Measurements from ENCODE around the gene UNC119B. TPM values are rescaled to one million over a fixed set of nuclear protein-coding genes. Genes with fewer than 3 reads are reported as not detected.

Gene UNC119B
- total RNA-seq, 4 donors from 2014 or later: 19.6 to 38.1 (median 21.8) TPM

- no peak for TF ChIP-seq CTCF (IDR thresholded peaks at IDR 0.05)
- no peak for ATAC-seq (ENCODE audit: low FRiP score)
- no peak for DNase-seq (ENCODE audit: low spot score)
Measured at GRCh38 chr12:120735181-120735580, 24.9 kb downstream of the UNC119B start.

GRCh38 chr12:120736404-120737331 lies 26.4 kb downstream of the UNC119B start:
- no peak for TF ChIP-seq CTCF (IDR thresholded peaks at IDR 0.05)
- ATAC-seq (ENCODE audit: low FRiP score) (no peak), DNase-seq (ENCODE audit: low spot score) (no peak)

- DNase-seq (ENCODE audit: low spot score) (no peak), ATAC-seq (ENCODE audit: low FRiP score) (no peak)
- no peak for TF ChIP-seq CTCF (IDR thresholded peaks at IDR 0.05)
Measured at GRCh38 chr12:120737557-120738251, 27.4 kb downstream of the UNC119B start.

- ATAC-seq (ENCODE audit: low FRiP score) (no peak), DNase-seq (ENCODE audit: low spot score) (no peak)
- no peak for TF ChIP-seq CTCF (IDR thresholded peaks at IDR 0.05)
Measured at GRCh38 chr12:120738252-120739030, 28.2 kb downstream of the UNC119B start.

- no peak for DNase-seq (ENCODE audit: low spot score)
- no peak for TF ChIP-seq CTCF (IDR thresholded peaks at IDR 0.05)
- no peak for ATAC-seq (ENCODE audit: low FRiP score)
Measured at GRCh38 chr12:120739031-120739762, 28.9 kb downstream of the UNC119B start.
